Measurements from ENCODE around the gene KLHL15.

The KLHL15 gene

GRCh38 chrX:24014388-24015018 lies 12.5 kb downstream of the KLHL15 start:
- Histone ChIP-seq H3K4me3 (ENCODE audit: low read depth in 1 of 2, low read length in 2 of 2) (no peak overlapping the region), H3K9ac (ENCODE audit: low read depth, low read length) (no peak overlapping the region), H3K4me2 (ENCODE audit: insufficient read depth, low read length) (no peak overlapping the region), H4K20me1 (ENCODE audit: insufficient read depth, low read length) (peaks cover 15% of the 10 kb centered on the region; the same call in 1 of the 2 replicates), H3K4me1 (ENCODE audit: insufficient read depth, low read length) (no peaks in the 10 kb centered on the region), H3K9me3 (ENCODE audit: insufficient read depth, low read length, severe bottlenecking) (no peaks in the 10 kb centered on the region), H3K79me2 (ENCODE audit: insufficient read depth, low read length) (peaks cover 93% of the 10 kb centered on the region), H3K36me3 (ENCODE audit: insufficient read depth, low read length) (peaks cover 17% of the 10 kb centered on the region; the same call in 1 of the 2 replicates), H3K27me3 (ENCODE audit: insufficient read depth, low read length, poor library complexity) (no peaks in the 10 kb centered on the region), H3K27ac (ENCODE audit: low read length) (no peak overlapping the region), H2AFZ (ENCODE audit: low read depth, low read length) (no peak overlapping the region)
- no peak for DNase-seq
- no peak for TF ChIP-seq EZH2 (IDR thresholded peaks at IDR 0.05; ENCODE audit: borderline replicate concordance, low read depth, low read length, severe bottlenecking)
- TF ChIP-seq, protein P1, sequence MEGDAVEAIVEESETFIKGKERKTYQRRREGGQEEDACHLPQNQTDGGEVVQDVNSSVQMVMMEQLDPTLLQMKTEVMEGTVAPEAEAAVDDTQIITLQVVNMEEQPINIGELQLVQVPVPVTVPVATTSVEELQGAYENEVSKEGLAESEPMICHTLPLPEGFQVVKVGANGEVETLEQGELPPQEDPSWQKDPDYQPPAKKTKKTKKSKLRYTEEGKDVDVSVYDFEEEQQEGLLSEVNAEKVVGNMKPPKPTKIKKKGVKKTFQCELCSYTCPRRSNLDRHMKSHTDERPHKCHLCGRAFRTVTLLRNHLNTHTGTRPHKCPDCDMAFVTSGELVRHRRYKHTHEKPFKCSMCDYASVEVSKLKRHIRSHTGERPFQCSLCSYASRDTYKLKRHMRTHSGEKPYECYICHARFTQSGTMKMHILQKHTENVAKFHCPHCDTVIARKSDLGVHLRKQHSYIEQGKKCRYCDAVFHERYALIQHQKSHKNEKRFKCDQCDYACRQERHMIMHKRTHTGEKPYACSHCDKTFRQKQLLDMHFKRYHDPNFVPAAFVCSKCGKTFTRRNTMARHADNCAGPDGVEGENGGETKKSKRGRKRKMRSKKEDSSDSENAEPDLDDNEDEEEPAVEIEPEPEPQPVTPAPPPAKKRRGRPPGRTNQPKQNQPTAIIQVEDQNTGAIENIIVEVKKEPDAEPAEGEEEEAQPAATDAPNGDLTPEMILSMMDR (IDR thresholded peaks at IDR 0.05; ENCODE audit: borderline replicate concordance, extremely low read depth, low read length, poor library complexity, severe bottlenecking): no peak
- peak; percentile 37; the same call in 1 of the 3 replicates for ATAC-seq (ENCODE audit: insufficient read depth, low read depth)

- Histone ChIP-seq H3K4me3 (ENCODE audit: low read depth in 1 of 2, low read length in 2 of 2) (no peak overlapping the region), H4K20me1 (ENCODE audit: insufficient read depth, low read length) (peaks cover 17% of the 10 kb centered on the region; the same call in 1 of the 2 replicates), H2AFZ (ENCODE audit: low read depth, low read length) (no peak overlapping the region), H3K9ac (ENCODE audit: low read depth, low read length) (no peak overlapping the region), H3K9me3 (ENCODE audit: insufficient read depth, low read length, severe bottlenecking) (no peaks in the 10 kb centered on the region), H3K27ac (ENCODE audit: low read length) (no peak overlapping the region), H3K36me3 (ENCODE audit: insufficient read depth, low read length) (peaks cover 15% of the 10 kb centered on the region; the same call in 1 of the 2 replicates), H3K4me2 (ENCODE audit: insufficient read depth, low read length) (no peak overlapping the region), H3K27me3 (ENCODE audit: insufficient read depth, low read length, poor library complexity) (no peaks in the 10 kb centered on the region), H3K4me1 (ENCODE audit: insufficient read depth, low read length) (no peaks in the 10 kb centered on the region), H3K79me2 (ENCODE audit: insufficient read depth, low read length) (peaks cover 87% of the 10 kb centered on the region)
- ATAC-seq (ENCODE audit: insufficient read depth, low read depth): no peak
- TF ChIP-seq, protein P1 (IDR thresholded peaks at IDR 0.05; ENCODE audit: borderline replicate concordance, extremely low read depth, low read length, poor library complexity, severe bottlenecking): no peak
- TF ChIP-seq EZH2 (IDR thresholded peaks at IDR 0.05; ENCODE audit: borderline replicate concordance, low read depth, low read length, severe bottlenecking): no peak
- DNase-seq: no peak
These were observed 14.7 kb downstream of the KLHL15 start for GRCh38 chrX:24012266-24012665.

DNA sequence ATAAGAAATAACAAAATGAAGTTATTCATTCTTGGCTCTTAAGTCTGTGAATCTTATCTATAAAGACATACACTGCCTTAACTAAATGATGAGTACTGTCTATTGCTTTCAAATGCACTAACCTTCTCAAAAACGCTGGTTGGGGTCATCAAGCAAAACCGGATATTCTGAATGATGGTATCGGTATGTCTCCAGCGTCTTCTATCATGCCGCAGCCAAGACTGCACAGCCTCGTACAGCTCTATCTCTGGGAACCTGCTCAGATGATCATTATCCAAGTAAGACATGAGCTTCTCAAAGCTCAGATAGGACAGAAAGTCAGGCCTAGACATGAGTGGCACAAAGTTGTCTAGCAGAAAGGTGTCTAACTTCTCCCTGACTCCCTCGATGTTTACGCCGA lies 21.1 kb downstream of the KLHL15 start:
- H2AFZ ChIP-seq (ENCODE audit: low read depth, low read length): no peak overlapping the region
- H3K36me3 ChIP-seq (ENCODE audit: insufficient read depth, low read length): peaks cover 28% of the 10 kb centered on the region
- H3K79me2 ChIP-seq (ENCODE audit: insufficient read depth, low read length): peaks cover 63% of the 10 kb centered on the region
- no peaks in the 10 kb centered on the region for H3K4me1 ChIP-seq (ENCODE audit: insufficient read depth, low read length)
- TF ChIP-seq, protein P1 (IDR thresholded peaks at IDR 0.05; ENCODE audit: borderline replicate concordance, extremely low read depth, low read length, poor library complexity, severe bottlenecking): no peak
- TF ChIP-seq EZH2 (IDR thresholded peaks at IDR 0.05; ENCODE audit: borderline replicate concordance, low read depth, low read length, severe bottlenecking): no peak
- H4K20me1 ChIP-seq (ENCODE audit: insufficient read depth, low read length): peaks cover 12% of the 10 kb centered on the region; the same call in 1 of the 2 replicates
- no peaks in the 10 kb centered on the region for H3K27me3 ChIP-seq (ENCODE audit: insufficient read depth, low read length, poor library complexity)
- no peak overlapping the region for H3K9ac ChIP-seq (ENCODE audit: low read depth, low read length)
- H3K9me3 ChIP-seq (ENCODE audit: insufficient read depth, low read length, severe bottlenecking): no peaks in the 10 kb centered on the region
- H3K4me2 ChIP-seq (ENCODE audit: insufficient read depth, low read length): no peak overlapping the region
- no peak for DNase-seq
- no peak for ATAC-seq (ENCODE audit: insufficient read depth, low read depth)
- H3K27ac ChIP-seq (ENCODE audit: low read length): no peak overlapping the region
- no peak overlapping the region for H3K4me3 ChIP-seq (ENCODE audit: low read depth in 1 of 2, low read length in 2 of 2)

Measured in DND-41 (cell line).